T-helper 17 cell (primary cell): ENCODE results near the gene BEST1. TPM values are rescaled to one million over a fixed set of nuclear protein-coding genes. Genes with fewer than 3 reads are reported as not detected.

Experiments used
- ATAC-seq: fragments of 150-1000 bp; cut with Tn5 transposase; 2 replicates; pipeline ENCODE4 v1.10.0; 2021; ENCODE audit warnings: mild to moderate bottlenecking, moderate library complexity
- DNase-seq, 3 donors: peaks; one replicate each; pipeline versions ENCODE4 v3.0.0 to v3.0.0-alpha.2; 2020 to 2021
- H3K9me3 ChIP-seq: one replicate; pipeline ENCODE4 v1.7.0; 2013; ENCODE audit warnings: low read length, mild to moderate bottlenecking; ENCODE audit not compliant: control insufficient read depth, poor library complexity, severe bottlenecking
- H3K27ac Mint-ChIP-seq: one replicate; pipeline ENCODE4 v1.8.0; 2022; ENCODE audit warnings: mild to moderate bottlenecking, moderate library complexity, mixed read lengths
- H3K27me3 Mint-ChIP-seq: one replicate; pipeline ENCODE4 v1.8.0; 2022; ENCODE audit warnings: mixed read lengths
- H3K36me3 Mint-ChIP-seq: one replicate; pipeline ENCODE4 v1.8.0; 2022; ENCODE audit warnings: low read depth, mixed read lengths
- H3K4me1 Mint-ChIP-seq: one replicate; pipeline ENCODE4 v1.8.0; 2022; ENCODE audit warnings: mild to moderate bottlenecking, mixed read lengths
- H3K4me3 Mint-ChIP-seq: one replicate; pipeline ENCODE4 v1.8.0; 2022; ENCODE audit warnings: mild to moderate bottlenecking, moderate library complexity, mixed read lengths
- total RNA-seq, 4 donors: library from RNA in 2 of 4; stranded (reverse) in 2 of 4; gene quantifications; one replicate each; pipeline ENCODE4 v1.2.3 and lab custom pipeline; 2022 to 2026

BEST1 gene
- total RNA-seq, result under 1 TPM; 0.26 to 0.35 TPM
- 0.12 to 0.30 reads per million in 2 donors for total RNA-seq (lab: John Stamatoyannopoulos, UW)

DNA sequence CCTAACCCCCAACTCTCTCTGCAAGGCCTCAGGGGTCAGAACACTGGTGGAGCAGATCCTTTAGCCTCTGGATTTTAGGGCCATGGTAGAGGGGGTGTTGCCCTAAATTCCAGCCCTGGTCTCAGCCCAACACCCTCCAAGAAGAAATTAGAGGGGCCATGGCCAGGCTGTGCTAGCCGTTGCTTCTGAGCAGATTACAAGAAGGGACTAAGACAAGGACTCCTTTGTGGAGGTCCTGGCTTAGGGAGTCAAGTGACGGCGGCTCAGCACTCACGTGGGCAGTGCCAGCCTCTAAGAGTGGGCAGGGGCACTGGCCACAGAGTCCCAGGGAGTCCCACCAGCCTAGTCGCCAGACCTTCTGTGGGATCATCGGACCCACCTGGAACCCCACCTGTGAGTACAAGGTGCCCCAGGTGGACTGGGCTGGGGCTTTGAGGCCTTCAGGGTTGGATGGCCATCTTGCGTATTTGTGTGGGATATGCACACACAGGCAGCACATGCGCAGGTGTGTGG is at the start of gene BEST1:
BEST1 (plus strand) TSS at position 317 of the 513 bp plus-strand sequence. CDS start 1,456 bp downstream, outside the sequence.
- no peaks in the 10 kb centered on the region for H3K36me3 Mint-ChIP-seq

GRCh38 chr11:61901397-61901796 is 48.8 kb upstream of the BEST1 start:
- no peak overlapping the region for H3K4me3 Mint-ChIP-seq
- no peaks in the 10 kb centered on the region for H3K36me3 Mint-ChIP-seq
- H3K4me1 Mint-ChIP-seq, result peaks cover 5% of the 10 kb centered on the region
- peaks cover 13% of the 10 kb centered on the region for H3K27me3 Mint-ChIP-seq
- H3K9me3 ChIP-seq, result no peaks in the 10 kb centered on the region
- no peak for ATAC-seq
- DNase-seq, result no peak
- no peak overlapping the region for H3K27ac Mint-ChIP-seq

More for the DNA sequence above, at the start of gene BEST1:
- Mint-ChIP-seq H3K4me3 (no peak within 1 kb of the TSS), H3K27me3 (peaks cover 30% of the 10 kb centered on the region), H3K4me1 (peaks cover 7% of the 10 kb centered on the region), H3K27ac (peak within 1 kb of the TSS; percentile 29)
- DNase-seq (no peak), ATAC-seq (no peak)
- no peaks in the 10 kb centered on the region for H3K9me3 ChIP-seq

DNA sequence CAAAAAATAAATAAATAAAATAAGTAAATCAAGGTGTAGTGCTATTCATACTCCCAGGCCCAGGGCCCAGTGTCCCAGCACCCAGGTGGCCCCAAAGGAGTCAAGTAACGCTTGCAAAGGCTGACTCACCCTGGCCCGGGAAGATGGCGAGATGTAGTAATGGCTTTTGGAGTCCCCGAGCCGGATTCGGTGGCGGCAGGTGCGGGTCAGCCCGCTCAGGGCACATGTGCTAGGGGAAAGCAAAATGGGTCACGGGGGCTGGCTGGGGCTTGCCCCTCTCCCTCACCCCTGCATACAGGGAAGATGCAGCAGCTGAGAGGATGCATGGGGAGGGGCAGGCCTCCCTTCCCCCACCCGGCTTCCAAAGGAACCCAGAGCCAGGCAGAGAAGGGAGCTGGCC is 47.8 kb upstream of the BEST1 start:
- peaks cover 13% of the 10 kb centered on the region for H3K27me3 Mint-ChIP-seq
- no peak for ATAC-seq
- H3K27ac Mint-ChIP-seq, result no peak overlapping the region
- H3K9me3 ChIP-seq, result no peaks in the 10 kb centered on the region
- H3K4me1 Mint-ChIP-seq, result peaks cover 5% of the 10 kb centered on the region
- H3K36me3 Mint-ChIP-seq, result no peaks in the 10 kb centered on the region
- no peak for DNase-seq
- no peak overlapping the region for H3K4me3 Mint-ChIP-seq

DNA sequence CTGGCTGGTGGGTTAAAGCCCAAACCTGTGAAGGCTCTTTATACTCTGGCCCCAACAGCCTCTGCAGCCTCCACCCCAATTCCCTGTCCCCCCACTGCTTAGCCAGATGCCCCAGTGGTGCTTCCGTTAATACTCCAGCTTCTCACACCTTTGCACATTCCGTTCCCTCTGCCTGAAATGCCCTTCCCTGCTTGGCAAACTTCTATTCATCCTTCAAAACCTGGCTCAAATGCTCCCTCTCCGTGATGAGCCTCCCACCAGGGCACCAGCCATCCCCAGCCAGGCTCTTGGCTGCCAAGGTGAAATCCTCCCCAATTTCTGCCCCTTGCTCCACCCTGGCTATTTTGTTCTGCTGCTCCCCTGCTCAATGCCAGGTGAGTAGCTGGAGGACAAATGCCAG is 46.3 kb upstream of the BEST1 start:
- Mint-ChIP-seq H3K27me3 (peaks cover 13% of the 10 kb centered on the region), H3K27ac (no peak overlapping the region), H3K4me1 (peaks cover 5% of the 10 kb centered on the region), H3K36me3 (no peaks in the 10 kb centered on the region), H3K4me3 (no peak overlapping the region)
- ATAC-seq, result no peak
- DNase-seq, result no peak
- no peaks in the 10 kb centered on the region for H3K9me3 ChIP-seq

DNA sequence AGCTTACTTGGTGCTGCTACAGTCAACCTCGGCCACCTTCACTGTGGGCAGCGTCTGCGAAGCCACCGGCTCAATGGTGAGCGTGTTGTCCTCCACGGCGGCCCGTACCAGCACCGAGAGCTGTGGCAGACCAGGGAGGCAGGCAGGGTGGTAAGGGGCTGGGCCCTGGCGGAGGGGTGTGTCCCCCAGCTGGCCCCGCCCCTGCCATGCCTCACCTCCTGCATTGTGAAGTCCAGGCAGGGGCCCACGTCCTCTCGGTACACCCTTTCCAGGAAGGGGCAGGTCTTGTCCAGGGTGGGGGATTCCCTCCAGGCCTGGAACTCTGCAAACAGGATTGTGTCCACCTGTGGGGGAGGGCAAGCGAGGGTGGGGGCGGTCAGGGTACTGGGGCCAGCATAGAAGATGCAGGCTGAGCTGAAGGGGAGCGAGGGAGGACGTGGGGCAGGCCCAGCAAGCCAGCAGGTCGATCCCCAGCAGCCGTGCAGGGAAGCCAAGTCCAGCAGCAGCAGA is 45.6 kb upstream of the BEST1 start:
- H3K27ac Mint-ChIP-seq, result no peak overlapping the region
- H3K4me1 Mint-ChIP-seq, result no peaks in the 10 kb centered on the region
- no peaks in the 10 kb centered on the region for H3K9me3 ChIP-seq
- ATAC-seq (no peak), DNase-seq (no peak)
- no peak overlapping the region for H3K4me3 Mint-ChIP-seq
- H3K36me3 Mint-ChIP-seq, result no peaks in the 10 kb centered on the region
- H3K27me3 Mint-ChIP-seq, result peaks cover 13% of the 10 kb centered on the region

GRCh38 chr11:61905067-61905696 is 45.0 kb upstream of the BEST1 start:
- H3K27me3 Mint-ChIP-seq, result peaks cover 13% of the 10 kb centered on the region
- DNase-seq, result no peak
- H3K9me3 ChIP-seq, result no peaks in the 10 kb centered on the region
- no peaks in the 10 kb centered on the region for H3K36me3 Mint-ChIP-seq
- no peak overlapping the region for H3K27ac Mint-ChIP-seq
- H3K4me1 Mint-ChIP-seq, result no peaks in the 10 kb centered on the region
- ATAC-seq, result no peak
- H3K4me3 Mint-ChIP-seq, result no peak overlapping the region

DNA sequence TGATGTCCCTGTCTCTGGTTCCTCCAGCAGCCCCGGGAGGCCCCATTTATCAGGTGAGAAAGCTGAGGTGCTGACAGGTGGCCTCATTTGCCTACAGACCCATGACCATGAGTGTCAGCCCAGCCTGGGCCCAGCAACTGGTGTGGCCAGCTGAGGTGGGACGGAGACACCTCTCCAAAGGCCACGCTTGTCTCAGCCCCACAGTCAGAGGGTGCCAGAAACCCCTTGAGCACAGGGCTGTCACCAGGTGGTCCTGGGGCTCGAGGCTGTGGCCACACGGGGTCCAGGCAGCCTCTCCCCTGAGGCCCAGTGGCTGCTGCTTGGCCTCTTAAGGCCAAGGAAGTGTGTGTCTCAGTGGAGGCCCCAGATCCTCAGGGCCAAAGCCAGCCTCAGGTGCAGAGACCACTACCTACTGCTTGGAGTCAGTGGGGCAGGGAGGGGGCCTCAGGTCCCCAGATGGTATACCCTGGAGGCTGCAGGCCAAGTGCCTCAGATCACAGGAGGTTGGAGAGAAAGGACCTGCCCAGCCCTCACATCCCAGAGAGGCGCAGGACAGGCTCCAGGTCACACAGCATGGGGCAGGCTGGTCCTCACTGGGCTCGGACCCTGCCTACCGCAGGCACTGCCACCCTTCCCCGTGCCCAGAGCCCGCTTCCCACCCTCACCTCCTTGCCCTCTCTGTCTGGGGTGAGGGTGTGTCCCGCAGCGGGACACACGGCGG is 44.2 kb upstream of the BEST1 start:
- DNase-seq, result no peak
- no peaks in the 10 kb centered on the region for H3K4me1 Mint-ChIP-seq
- no peak overlapping the region for H3K4me3 Mint-ChIP-seq
- no peak for ATAC-seq
- no peaks in the 10 kb centered on the region for H3K36me3 Mint-ChIP-seq
- H3K27ac Mint-ChIP-seq, result no peak overlapping the region
- H3K27me3 Mint-ChIP-seq, result peaks cover 13% of the 10 kb centered on the region
- no peaks in the 10 kb centered on the region for H3K9me3 ChIP-seq

DNA sequence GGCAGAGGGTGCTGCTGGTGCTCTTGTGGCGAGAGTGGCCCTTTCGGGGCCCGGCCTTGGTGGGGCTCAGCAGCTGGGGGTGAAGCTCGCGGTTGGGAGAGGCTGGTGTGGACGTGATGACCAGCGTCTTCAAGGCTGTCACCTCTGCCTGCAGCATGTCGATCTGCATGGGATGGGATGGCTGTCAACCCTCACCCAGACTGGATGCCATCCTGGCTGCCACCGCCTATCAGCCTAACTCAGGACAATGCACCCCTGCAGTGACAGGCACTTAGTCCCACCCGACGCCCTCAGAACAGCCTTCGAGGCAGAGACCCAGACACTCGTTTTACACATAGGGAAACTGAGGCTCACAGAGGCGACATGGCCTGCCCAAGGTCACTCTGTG is 43.6 kb upstream of the BEST1 start:
- Mint-ChIP-seq H3K4me3 (no peak overlapping the region), H3K36me3 (no peaks in the 10 kb centered on the region), H3K27ac (no peak overlapping the region), H3K27me3 (peaks cover 15% of the 10 kb centered on the region), H3K4me1 (no peaks in the 10 kb centered on the region)
- no peak for DNase-seq
- ATAC-seq, result no peak
- no peaks in the 10 kb centered on the region for H3K9me3 ChIP-seq

GRCh38 chr11:61907282-61907681 is 42.9 kb upstream of the BEST1 start:
- H3K36me3 Mint-ChIP-seq, result no peaks in the 10 kb centered on the region
- H3K27me3 Mint-ChIP-seq, result peaks cover 19% of the 10 kb centered on the region
- no peak for ATAC-seq
- DNase-seq, result no peak
- no peak overlapping the region for H3K4me3 Mint-ChIP-seq
- H3K27ac Mint-ChIP-seq, result no peak overlapping the region
- no peaks in the 10 kb centered on the region for H3K9me3 ChIP-seq
- H3K4me1 Mint-ChIP-seq, result no peaks in the 10 kb centered on the region

DNA sequence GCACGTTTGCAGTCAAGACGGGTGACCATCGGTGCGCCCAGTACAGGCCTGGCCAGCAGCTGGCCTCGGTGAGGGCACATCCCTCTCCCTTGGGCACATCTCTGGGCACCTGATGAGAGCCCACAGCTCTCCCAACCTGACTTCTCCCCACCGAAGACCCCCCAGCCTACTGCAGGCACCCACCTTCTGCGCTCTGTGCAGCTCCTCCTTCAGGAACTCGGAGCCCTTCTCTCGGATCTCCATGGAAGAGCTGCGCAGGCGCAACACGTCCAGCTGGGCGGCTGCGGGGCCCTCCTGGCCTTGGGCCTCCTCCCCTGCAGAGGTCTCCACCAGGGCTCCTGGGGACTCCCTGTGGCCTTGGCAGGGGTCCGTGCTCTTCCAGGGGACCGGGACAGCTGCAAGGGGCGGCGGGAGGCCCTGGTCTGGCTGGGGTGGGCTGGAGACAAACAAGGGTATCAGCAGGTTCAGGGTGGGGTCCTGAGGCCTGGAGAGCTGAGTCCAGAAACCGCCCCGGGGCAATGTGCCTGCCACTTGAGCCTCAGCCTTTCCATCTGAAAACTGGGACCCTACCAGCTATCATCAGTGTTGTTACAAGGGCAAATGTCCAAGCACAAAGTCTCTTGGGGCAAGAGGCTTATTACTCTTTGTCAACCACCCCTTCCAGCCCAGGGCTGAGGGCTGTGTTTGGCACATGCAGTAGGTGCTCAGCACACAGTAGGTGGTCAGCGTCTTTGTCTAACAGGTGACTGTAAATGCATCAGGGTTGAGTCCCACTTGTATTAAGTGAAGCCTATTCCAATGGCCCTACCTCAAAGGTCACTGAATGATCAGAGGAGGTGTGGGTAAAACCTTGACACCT is 42.1 kb upstream of the BEST1 start:
- peaks cover 21% of the 10 kb centered on the region for H3K27me3 Mint-ChIP-seq
- ATAC-seq (no peak), DNase-seq (no peak)
- H3K9me3 ChIP-seq, result no peaks in the 10 kb centered on the region
- no peaks in the 10 kb centered on the region for H3K36me3 Mint-ChIP-seq
- H3K4me3 Mint-ChIP-seq, result no peak overlapping the region
- no peak overlapping the region for H3K27ac Mint-ChIP-seq
- peaks cover 3% of the 10 kb centered on the region for H3K4me1 Mint-ChIP-seq

DNA sequence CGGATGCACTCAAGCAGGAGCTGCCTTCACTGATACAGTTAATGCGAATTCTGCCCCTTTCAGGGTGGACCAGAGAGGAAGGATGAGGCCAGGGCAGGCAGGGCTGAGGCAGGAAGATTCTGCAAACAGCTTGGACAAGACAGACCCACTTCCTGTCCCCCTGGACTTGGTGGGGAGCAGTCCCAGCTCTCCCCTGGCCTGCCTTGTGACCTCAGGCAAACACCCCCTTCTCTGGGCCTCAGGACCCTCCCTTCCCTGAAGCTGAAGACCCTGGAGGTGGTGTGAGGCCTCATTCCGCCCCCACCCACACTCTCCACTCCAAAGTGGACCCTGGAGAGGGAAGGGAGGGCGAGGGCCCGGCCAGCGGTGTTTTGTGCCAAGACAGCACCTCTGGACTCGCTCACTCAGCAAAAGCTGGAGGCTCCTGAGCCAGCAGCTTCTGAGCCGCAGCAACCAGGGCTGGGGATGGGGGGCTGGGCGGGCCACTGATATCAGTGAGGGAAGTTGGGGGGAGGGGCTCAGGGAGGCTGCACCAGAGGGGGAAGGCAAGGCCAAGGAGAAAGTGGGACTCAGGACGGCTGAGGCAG is 41.3 kb upstream of the BEST1 start:
- H3K9me3 ChIP-seq, result no peaks in the 10 kb centered on the region
- H3K27me3 Mint-ChIP-seq, result peaks cover 22% of the 10 kb centered on the region
- H3K4me1 Mint-ChIP-seq, result peaks cover 3% of the 10 kb centered on the region
- H3K4me3 Mint-ChIP-seq, result no peak overlapping the region
- ATAC-seq, result no peak
- H3K27ac Mint-ChIP-seq, result no peak overlapping the region
- no peak for DNase-seq
- no peaks in the 10 kb centered on the region for H3K36me3 Mint-ChIP-seq

DNA sequence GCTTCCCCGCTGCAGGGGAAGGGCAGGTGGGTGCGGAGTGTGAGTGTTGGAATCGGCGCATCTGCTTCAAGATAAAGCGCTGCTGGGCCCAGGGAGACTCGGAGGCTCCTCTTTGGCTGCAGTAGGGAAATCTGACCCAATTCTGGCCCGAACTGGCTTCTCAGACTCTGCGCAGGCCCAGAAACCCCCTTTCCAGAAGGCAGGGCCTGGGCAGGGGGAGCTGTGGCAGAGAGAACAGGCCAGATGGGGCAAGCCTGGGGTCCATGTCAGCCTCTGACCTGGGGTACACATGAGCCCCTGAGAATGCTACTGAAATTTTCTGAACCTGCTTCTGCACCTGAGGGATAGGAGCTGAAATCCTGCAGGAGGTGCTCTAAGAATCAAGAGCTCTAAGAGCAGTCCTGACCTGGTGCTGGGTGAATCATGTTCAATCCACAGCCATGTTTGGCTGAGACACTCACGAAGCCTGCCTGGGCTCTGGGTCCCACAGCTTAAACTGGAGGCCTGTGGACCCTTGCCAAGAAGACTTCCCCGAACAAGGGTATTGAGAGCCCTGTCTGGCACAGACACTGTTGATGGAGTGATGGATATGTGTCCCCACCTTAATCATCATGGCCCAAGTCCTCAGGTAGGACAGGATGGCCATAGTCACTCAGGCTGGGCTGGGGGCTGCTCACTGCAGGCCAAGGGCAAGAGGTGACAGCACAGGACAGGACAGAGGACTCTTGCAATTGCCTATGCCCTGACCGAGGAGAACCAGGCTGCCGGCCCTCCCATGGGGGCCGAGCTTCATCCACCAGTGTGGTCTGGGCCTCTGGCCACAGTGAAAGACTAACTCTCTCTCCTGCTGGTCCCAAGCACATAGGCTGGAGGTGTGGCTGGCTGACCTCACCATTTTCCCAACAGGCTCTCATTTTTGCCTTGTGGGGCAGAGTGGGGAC is 39.7 kb upstream of the BEST1 start:
- Mint-ChIP-seq H3K4me3 (no peak overlapping the region), H3K36me3 (no peaks in the 10 kb centered on the region), H3K27ac (no peak overlapping the region), H3K27me3 (peaks cover 33% of the 10 kb centered on the region), H3K4me1 (peaks cover 4% of the 10 kb centered on the region)
- ATAC-seq (no peak), DNase-seq (peak in 1 of 3 donors; percentile 0)
- no peaks in the 10 kb centered on the region for H3K9me3 ChIP-seq
